Gastroesophageal sphincter (tissue), 3 donors: Measurements from ENCODE around the gene RBM46.

Experiments used
- CTCF ChIP-seq, 4 experiments: fragments of 200-600 bp in 2 of 4; fragments of 450-650 bp in 2 of 4; sonication (generic) in 1 of 4; IDR thresholded peaks; one replicate each; pipeline ENCODE4 v1.5.1; 2017 to 2019; ENCODE audit warnings: antibody characterized with exemption in 4 of 4, mild to moderate bottlenecking in 2 of 4, moderate library complexity in 2 of 4
- POLR2A ChIP-seq, 2 donors: fragments of 450-650 bp; IDR thresholded peaks; one replicate each; pipeline ENCODE4 v1.6.1; 2017; ENCODE audit warnings: antibody characterized with exemption in 2 of 2, mild to moderate bottlenecking in 2 of 2, moderate library complexity in 1 of 2
- POLR2AphosphoS5 ChIP-seq: sonication (generic); formaldehyde crosslinking; IDR thresholded peaks from one replicate; pipeline ENCODE4 v1.6.1; 2017; ENCODE audit warnings: antibody characterized with exemption

- TF ChIP-seq CTCF (IDR thresholded peaks at IDR 0.05) (no peak), POLR2AphosphoS5 (no peak), POLR2A (IDR thresholded peaks at IDR 0.05) (no peak)
Measured at GRCh38 chr4:154741131-154741665, 39.9 kb upstream of the RBM46 start.
